ENCODE results near the gene RPL13. TPM values are rescaled to one million over a fixed set of nuclear protein-coding genes. Genes with fewer than 3 reads are reported as not detected.

The RPL13 gene
- total and polyA plus RNA-seq, 2 of the 13 experiments (the other 11 are each of a cell fraction or from before 2014, with no cell fraction given), result 2,988 to 4,411 TPM

- CTCF ChIA-PET (ENCODE audit: low intra/inter-chr PET ratio, low total read pairs), result no interaction called here
- Histone ChIP-seq H3K4me2 (ENCODE audit: low read depth, low read length) (no peak overlapping the region), H3K27ac (ENCODE audit: extremely low read length, insufficient read depth, low read length) (no peak overlapping the region), H2AFZ (ENCODE audit: low read length) (no peak overlapping the region), H3K9ac (ENCODE audit: insufficient read depth, low read depth, low read length) (no peak overlapping the region), H3K4me3 (replicated peaks in 1 of 3; ENCODE audit: insufficient read depth in 1 of 3, low read depth in 2 of 3, low read length in 3 of 3) (no peak overlapping the region), H3K4me1 (ENCODE audit: insufficient read depth, low read length) (peaks cover 32% of the 10 kb centered on the region), H3K79me2 (ENCODE audit: insufficient read depth, low read length) (no peaks in the 10 kb centered on the region), H3K36me3 (replicated peaks in 1 of 2; ENCODE audit: control insufficient read depth in 1 of 2, insufficient read depth in 2 of 2, low read length in 2 of 2) (no peaks in the 10 kb centered on the region), H3K9me3 (ENCODE audit: low read length) (no peaks in the 10 kb centered on the region), H3K27me3 (ENCODE audit: control insufficient read depth in 1 of 2, insufficient read depth in 2 of 2, low read length in 2 of 2) (peaks cover 0 to 25% of the 10 kb centered on the region in 2 experiments; a peak in 3 of 5 replicates), H4K20me1 (ENCODE audit: insufficient read depth, low read length) (no peaks in the 10 kb centered on the region)
- POLR2A ChIA-PET, result interaction anchor here (1.0 to 2.2 kb wide), 4 partner anchors 9 to 19 kb away, joined by 5 to 10 read pairs (median 6); no protein-coding TSS in a partner anchor
- ATAC-seq, result no peak
- intact Hi-C loops (cut with micrococcal nuclease; ENCODE audit: unreplicated experiment), result no loop called here
- no peak for FAIRE-seq
- BruUV-seq (replicated peaks), result no TSS peak
- DNase-seq (ENCODE audit: low spot score), result peak; percentile 50
- in situ Hi-C loops (cut with HindIII; ENCODE audit: extremely low pct_ligation_motif_present, low pct_unique_long_range_greater_than_20kb), result no loop called here
- 54% methylated on average over 33 of the region's 33 CpGs for WGBS (ENCODE audit: low lambda C conversion rate)
- TF ChIP-seq KMT2A (CRISPR knock-in tag; IDR thresholded peaks at IDR 0.05), result no peak
- TF ChIP-seq ZZZ3 (CRISPR knock-in tag; IDR thresholded peaks at IDR 0.05; ENCODE audit: borderline replicate concordance), result no peak
- no peak for TF ChIP-seq JARID2 (CRISPR knock-in tag; IDR thresholded peaks at IDR 0.05; ENCODE audit: insufficient replicate concordance)
- TF ChIP-seq ZNF407 (CRISPR knock-in tag; IDR thresholded peaks at IDR 0.05; ENCODE audit: not compliant biosample characterization), result no peak
- TF ChIP-seq ZNF143 (CRISPR knock-in tag; IDR thresholded peaks at IDR 0.05), result no peak
- TF ChIP-seq IRF9 (CRISPR knock-in tag; IDR thresholded peaks at IDR 0.05; ENCODE audit: borderline replicate concordance), result no peak
- no peak for TF ChIP-seq ZNF816 (CRISPR knock-in tag; IDR thresholded peaks at IDR 0.05; ENCODE audit: borderline replicate concordance)
- TF ChIP-seq POGK (CRISPR knock-in tag; conservative IDR thresholded peaks at IDR 0.05), result no peak
- TF ChIP-seq PLRG1 (conservative IDR thresholded peaks at IDR 0.05), result no peak
- no peak for TF ChIP-seq ZNF354B (CRISPR knock-in tag; IDR thresholded peaks at IDR 0.05)
- TF ChIP-seq GABPA (IDR thresholded peaks at IDR 0.05; ENCODE audit: low read depth, low read length), result no peak
- TF ChIP-seq GABPA (CRISPR knock-in tag; IDR thresholded peaks at IDR 0.05; ENCODE audit: low read depth), result no peak
- TF ChIP-seq ZNF577 (CRISPR knock-in tag; IDR thresholded peaks at IDR 0.05; ENCODE audit: borderline replicate concordance, low read depth), result no peak
- no peak for TF ChIP-seq JDP2 (CRISPR knock-in tag; IDR thresholded peaks at IDR 0.05; ENCODE audit: borderline replicate concordance)
These were observed 20.7 kb downstream of the RPL13 start for GRCh38 chr16:89581045-89581695.
